Activated naive CD4-positive, alpha-beta T cell treated with Interleukin-2 at 50 U/mL for 16 hours (primary cell): ENCODE data around the gene GON4L.
"Not testable (repeated sequence)": the region's sequence is repeated elsewhere in the genome, so short reads cannot be mapped to it uniquely, and the experiment has no call there.

ENCODE experiments used
- DNase-seq: peaks from one replicate; pipeline ENCODE4 v3.0.0-alpha.2; 2020

Gene GON4L

DNA sequence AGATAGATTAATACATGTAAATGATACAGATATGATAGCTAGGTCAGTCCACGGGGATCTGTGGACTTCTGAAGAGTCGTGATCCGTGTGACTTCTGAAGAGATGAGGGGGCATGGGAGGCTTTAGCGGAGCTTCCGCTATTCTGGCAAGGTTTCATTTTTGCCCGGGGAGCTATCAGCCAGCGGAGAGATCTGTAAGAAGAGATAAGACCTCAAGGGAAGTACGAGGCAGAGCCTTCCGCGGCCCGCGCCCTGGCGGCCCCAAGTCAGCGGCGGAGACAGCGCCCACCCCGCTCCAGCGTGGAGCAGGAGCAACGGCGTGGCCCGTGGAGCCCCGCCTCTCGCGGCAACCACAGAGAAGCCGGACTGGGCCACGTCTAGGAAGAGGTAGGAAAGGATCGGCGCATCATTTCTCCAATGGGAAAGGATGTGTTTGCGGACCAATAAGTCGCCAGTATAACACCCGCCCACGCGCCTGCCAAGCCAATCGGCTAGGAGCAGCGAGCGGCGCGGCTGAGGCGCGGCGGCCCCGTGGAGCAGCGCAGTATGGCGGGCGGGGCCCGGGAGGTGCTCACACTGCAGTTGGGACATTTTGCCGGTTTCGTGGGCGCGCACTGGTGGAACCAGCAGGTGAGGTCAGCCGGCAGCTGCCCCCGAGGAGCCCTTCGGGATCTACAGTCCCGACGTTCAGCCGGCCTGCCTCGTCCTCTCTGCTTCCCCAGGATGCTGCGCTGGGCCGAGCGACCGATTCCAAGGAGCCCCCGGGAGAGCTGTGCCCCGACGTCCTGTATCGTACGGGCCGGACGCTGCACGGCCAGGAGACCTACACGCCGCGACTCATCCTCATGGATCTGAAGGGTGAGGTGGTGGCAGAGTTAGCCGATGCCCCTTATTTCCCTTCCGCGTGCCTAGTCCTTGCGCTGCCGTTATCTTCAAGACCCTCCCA, 111.5 kb downstream of the GON4L start:
- DNase-seq: peak; percentile 97

DNA sequence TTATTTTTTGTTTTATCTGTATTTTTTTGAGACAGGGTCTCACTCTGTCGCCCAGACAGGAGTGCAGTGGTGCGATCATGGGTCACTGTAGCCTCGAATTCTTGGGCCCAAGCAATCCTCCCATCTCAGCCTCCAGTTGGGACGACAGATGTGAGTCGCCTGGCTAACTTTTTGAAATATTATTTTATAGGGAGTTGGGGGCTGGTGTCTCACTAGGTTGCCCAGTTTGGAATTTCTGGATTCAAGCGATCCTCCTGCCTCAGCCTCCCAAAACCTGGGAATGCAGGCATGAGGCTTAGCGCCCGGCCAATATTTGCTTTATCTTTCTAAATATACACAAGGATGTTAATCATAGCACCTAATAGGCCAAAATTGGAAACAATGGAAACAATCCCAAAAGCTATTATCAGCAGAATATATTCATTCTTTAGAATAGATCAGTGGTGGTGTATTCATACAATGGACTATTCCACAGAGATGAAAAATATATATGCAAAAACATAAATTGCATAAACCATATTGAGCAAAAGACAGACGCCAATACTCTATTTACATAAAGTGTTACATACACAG, 112.2 kb downstream of the GON4L start:
- DNase-seq: no peak

- no peak for DNase-seq
These were observed 115.1 kb downstream of the GON4L start for GRCh38 chr1:155741908-155742307.

GRCh38 chr1:155740995-155741394, 116.0 kb downstream of the GON4L start:
- DNase-seq: no peak

DNA sequence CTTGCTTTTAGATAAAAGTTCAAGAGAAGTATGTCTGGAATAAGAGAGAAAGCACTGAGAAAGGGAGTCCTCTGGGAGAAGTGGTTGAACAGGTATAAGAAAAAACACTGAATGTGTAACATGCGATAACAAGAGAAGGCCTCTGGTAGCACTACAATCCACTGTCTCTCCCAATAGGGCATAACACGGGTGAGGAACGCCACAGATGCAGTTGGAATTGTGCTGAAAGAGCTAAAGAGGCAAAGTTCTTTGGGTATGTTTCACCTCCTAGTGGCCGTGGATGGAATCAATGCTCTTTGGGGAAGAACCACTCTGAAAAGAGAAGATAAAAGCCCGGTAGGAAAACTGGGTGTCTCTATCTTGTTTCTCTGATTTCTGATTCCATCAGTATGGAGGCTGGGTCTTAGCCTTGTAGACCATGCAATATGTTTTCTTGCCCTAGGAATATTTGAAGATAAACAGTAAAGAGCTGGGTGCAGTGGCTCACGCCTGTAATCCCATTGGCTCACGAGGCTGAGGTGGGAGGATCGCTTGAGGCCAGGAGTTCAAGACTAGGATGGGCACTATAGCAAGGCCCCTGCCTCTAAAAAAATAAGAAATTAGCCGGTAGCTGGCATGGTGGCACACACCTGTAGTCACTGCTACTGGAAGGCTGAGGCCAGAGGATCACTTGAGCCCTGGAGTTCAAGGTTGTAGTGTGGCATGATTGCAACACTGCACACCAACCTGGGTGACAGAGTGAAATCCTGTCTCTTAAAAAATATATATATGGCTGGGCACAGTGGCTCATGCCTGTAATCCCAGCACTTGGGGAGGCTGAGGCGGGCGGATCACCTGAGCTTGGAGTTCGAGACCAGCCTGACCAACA, 127.7 kb downstream of the GON4L start:
- DNase-seq: no peak

DNA sequence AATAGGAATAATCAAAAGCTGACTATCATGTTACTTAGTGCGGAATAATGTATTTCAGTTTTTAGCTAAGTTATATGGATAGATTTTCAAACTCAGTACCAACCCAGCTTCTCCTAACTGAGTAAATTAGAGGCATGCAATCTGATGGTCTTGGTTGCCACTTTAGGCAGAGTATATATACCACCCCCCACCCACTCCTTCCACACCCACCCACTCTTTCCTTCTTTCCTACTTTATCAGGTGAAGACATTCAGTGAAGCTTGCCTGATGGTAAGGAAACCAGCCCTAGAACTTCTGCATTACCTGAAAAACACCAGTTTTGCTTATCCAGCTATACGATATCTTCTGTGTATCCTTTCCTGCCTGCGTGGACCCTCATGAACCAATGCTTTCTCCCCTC, 131.9 kb downstream of the GON4L start:
- no peak for DNase-seq

DNA sequence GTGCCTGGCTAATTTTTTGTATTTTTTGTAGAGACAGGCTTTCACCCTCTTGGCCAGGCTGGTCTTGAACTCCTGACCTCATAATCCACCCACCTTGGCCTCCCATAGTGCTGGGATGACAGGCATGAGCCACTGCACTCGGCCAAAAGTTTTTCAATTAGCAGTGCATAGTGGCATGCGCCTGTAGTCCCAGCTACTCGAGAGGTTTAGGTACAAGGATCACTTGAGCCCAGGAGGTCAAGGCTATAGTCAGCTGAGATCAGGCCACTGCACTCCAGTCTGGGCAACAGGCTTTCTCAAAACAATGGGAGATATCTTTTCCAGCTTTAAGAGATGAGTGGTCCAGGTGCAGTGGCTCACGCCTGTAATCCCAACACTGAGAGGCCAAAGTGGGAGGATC, 137.3 kb downstream of the GON4L start:
- DNase-seq: no peak

DNA sequence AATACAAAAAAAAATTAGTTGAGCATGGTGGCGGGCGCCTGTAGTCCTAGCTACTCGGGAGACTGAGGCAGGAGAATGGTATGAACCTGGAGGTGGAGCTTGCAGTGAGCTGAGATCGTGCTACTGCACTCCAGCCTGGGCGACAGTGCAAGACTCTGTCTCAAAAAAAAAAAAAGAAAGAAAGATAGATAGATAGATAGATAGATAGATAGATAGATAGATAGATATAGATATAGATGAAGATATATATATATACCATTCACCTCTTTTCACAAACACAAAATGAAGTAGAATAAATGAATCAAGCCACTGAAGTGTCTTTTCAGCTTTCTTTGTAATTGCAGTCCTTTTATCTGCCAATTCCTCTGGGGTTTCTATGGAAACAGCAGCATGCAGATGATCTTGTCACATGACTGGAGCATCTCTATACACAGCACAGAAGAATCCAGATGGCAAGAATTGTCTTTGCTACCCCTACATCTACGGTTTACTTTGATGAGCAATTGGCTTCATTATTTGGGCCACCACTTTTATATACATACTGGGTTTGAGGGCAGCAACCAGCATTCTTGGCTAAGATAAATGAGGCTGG, 138.4 kb downstream of the GON4L start:
- DNase-seq: not testable (repeated sequence)

- DNase-seq: no peak
These were observed 140.0 kb downstream of the GON4L start for GRCh38 chr1:155717041-155717440.

- DNase-seq: no peak
These were observed 141.2 kb downstream of the GON4L start for GRCh38 chr1:155715777-155716176.

- DNase-seq: not testable (repeated sequence)
These were observed 142.0 kb downstream of the GON4L start for GRCh38 chr1:155715056-155715455.

DNA sequence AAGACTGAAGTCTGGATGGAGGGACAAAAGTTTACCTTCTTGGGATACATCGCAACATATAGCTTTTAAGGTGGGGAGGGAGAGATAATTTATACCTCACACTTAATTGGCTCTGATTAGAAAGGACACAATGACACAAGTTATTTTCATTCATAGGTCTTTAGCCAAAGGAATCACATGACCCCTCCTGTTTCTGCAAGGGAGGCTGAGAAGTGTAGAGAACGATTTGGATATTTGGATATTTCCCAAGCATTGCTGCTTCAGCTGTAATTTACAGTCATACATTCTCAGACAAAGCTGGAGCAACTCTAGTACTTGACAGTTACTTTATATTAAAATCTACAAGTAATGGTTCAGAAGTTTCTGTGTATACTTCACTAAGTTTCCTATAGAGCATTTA, 143.9 kb downstream of the GON4L start:
- no peak for DNase-seq

GRCh38 chr1:155712636-155713035, 144.4 kb downstream of the GON4L start:
- not testable (repeated sequence) for DNase-seq

- DNase-seq: not testable (repeated sequence)
These were observed 145.6 kb downstream of the GON4L start for GRCh38 chr1:155711457-155711856.

- no peak for DNase-seq
These were observed 147.6 kb downstream of the GON4L start for GRCh38 chr1:155709391-155709790.

- DNase-seq: no peak
These were observed 150.9 kb downstream of the GON4L start for GRCh38 chr1:155706139-155706538.

- DNase-seq: not testable (repeated sequence)
These were observed 152.6 kb downstream of the GON4L start for GRCh38 chr1:155704414-155704813.

DNA sequence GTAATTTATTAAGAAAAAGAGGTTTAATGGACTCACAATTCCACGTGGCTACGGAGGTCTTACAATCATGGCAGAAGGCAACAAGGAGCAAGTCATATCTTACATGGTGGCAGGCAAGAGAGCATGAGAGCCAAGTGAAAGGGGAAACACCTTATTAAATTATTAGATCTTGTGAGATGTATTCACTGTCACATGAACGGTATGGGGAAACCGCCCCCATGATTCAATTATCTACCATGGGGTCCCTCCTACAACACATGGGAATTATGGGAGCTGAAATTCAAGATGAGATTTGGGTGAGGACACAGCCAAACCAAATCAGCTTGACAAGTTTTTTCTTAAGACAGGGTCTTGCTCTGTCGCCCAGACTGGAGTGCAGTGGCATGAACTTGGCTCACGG, 153.8 kb downstream of the GON4L start:
- no peak for DNase-seq

DNA sequence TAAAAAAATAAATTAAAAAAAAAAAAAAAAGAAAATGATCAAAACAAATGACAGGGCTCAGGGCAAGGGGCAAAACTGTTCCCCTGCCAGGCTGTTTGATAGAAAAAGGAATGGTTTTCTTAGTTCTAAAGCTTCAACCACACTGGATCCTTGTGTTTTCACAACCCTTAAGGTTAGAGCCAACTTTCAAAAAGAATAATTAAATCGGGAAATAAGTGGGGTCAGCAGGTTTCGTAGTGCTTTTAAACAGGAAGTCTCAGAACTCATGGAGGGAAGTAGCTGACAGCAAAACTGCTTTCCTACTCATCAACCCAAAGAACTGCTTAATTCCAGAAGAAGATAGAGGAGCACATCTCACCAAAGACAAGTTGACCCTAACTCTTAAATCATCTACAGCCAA, 155.3 kb downstream of the GON4L start:
- DNase-seq: not testable (repeated sequence)
